Endothelial cell of umbilical vein (primary cell): ENCODE results near the gene SCUBE3. TPM values are rescaled to one million over a fixed set of nuclear protein-coding genes. Genes with fewer than 3 reads are reported as not detected.

Experiments used
- BruUV-seq: library from RNA; stranded (reverse); fragments of 400-500 nt; replicated peaks from 2 replicates; lab custom pipeline; 2021; lab: Mats Ljungman, UMichigan
- CTCF ChIA-PET: fragments of 300-600, 350-600 bp; sonication (Branson Sonifier 250); formaldehyde crosslinking; loops from one replicate; lab custom pipeline; 2021; ENCODE audit warnings: antibody characterized with exemption, inconsistent platforms; lab: Charles Lee
- POLR2A ChIA-PET: fragments of 300-600, 350-600 bp; sonication (Branson Sonifier 250); formaldehyde crosslinking; loops from one replicate; lab custom pipeline; 2021; ENCODE audit warnings: antibody characterized with exemption, inconsistent platforms; lab: Charles Lee
- DNase-seq: peaks from one replicate; pipeline ENCODE4 v3.0.0-alpha.2; 2011; ENCODE audit warnings: low read depth, low spot score
- FAIRE-seq: peaks from 2 replicates; lab custom pipeline; 2011; peaks lifted over from hg19 to GRCh38; lab: Jason Lieb, UNC
- H2AFZ ChIP-seq: 2 replicates; pipeline ENCODE4 v1.6.0; 2012; ENCODE audit warnings: low read depth, low read length, control low read depth, inconsistent platforms
- H3K27ac ChIP-seq: 2 replicates; pipeline ENCODE4 v1.5.1; 2011; ENCODE audit warnings: low read depth, mild to moderate bottlenecking, control low read depth, low read length, moderate library complexity; ENCODE audit not compliant: insufficient read depth
- H3K27me3 ChIP-seq, 2 experiments: 2 replicates each; pipeline versions ENCODE4 v1.6.0 to v1.6.1; 2011; ENCODE audit warnings: low read length in 2 of 2, mixed read lengths in 1 of 2; ENCODE audit not compliant: control insufficient read depth in 2 of 2, insufficient read depth in 2 of 2
- H3K36me3 ChIP-seq, 2 experiments: 2 replicates in 1 of 2; 3 replicates in 1 of 2; pipeline ENCODE4 v1.5.1; 2011; ENCODE audit warnings: low read length in 2 of 2, mild to moderate bottlenecking in 1 of 2, moderate library complexity in 1 of 2; ENCODE audit not compliant: control insufficient read depth in 2 of 2, insufficient read depth in 2 of 2; ENCODE audit errors: extremely low read depth in 1 of 2
- H3K4me1 ChIP-seq: 3 replicates; pipeline ENCODE4 v1.5.1; 2011; ENCODE audit warnings: mild to moderate bottlenecking, low read length; ENCODE audit not compliant: control insufficient read depth, insufficient read depth; ENCODE audit errors: extremely low read depth
- H3K4me2 ChIP-seq: 2 replicates; pipeline ENCODE4 v1.6.1; 2011; ENCODE audit warnings: low read length, control low read depth, mixed read lengths; ENCODE audit not compliant: insufficient read depth
- H3K4me3 ChIP-seq, 3 experiments: fragments of 200-600 bp in 1 of 3; sonication (generic), shearing (Covaris generic) in 1 of 3; replicated peaks in 1 of 3; 2 replicates each; pipeline ENCODE4 v1.5.1; 2011 to 2016; ENCODE audit warnings: control low read depth in 3 of 3, low read length in 3 of 3, mild to moderate bottlenecking in 2 of 3, inconsistent platforms in 1 of 3, low read depth in 1 of 3, moderate library complexity in 1 of 3; ENCODE audit not compliant: insufficient read depth in 1 of 3
- H3K79me2 ChIP-seq: 2 replicates; pipeline ENCODE4 v1.6.0; 2012; ENCODE audit warnings: low read length, inconsistent platforms; ENCODE audit not compliant: control insufficient read depth, insufficient read depth
- H3K9ac ChIP-seq: replicated peaks from 2 replicates; pipeline ENCODE3; 2011; ENCODE audit warnings: low read length, control low read depth; ENCODE audit not compliant: insufficient read depth; ENCODE audit errors: extremely low read depth
- H3K9me1 ChIP-seq: replicated peaks from 3 replicates; pipeline ENCODE4 v1.6.0; 2011; ENCODE audit warnings: mild to moderate bottlenecking, low read length; ENCODE audit not compliant: control insufficient read depth, insufficient read depth; ENCODE audit errors: extremely low read depth
- H3K9me3 ChIP-seq: replicated peaks from 2 replicates; pipeline ENCODE4 v1.5.1; 2012; ENCODE audit warnings: low read length, inconsistent platforms; ENCODE audit not compliant: control insufficient read depth, insufficient read depth
- H4K20me1 ChIP-seq: replicated peaks from 2 replicates; pipeline ENCODE3; 2011; ENCODE audit warnings: mild to moderate bottlenecking, low read length; ENCODE audit not compliant: control insufficient read depth, insufficient read depth; ENCODE audit errors: extremely low read depth
- EZH2 ChIP-seq: IDR thresholded peaks from 2 replicates; pipeline ENCODE4 v1.6.1; 2012; ENCODE audit warnings: borderline replicate concordance, low read depth, mild to moderate bottlenecking, moderate library complexity, low read length, inconsistent platforms; ENCODE audit not compliant: severe bottlenecking
- FOS ChIP-seq: IDR thresholded peaks from 2 replicates; pipeline ENCODE4 v1.6.1; 2011; ENCODE audit warnings: mild to moderate bottlenecking, low read length, moderate library complexity, borderline replicate concordance; ENCODE audit not compliant: insufficient read depth
- GATA2 ChIP-seq: IDR thresholded peaks from 2 replicates; pipeline ENCODE4 v1.7.0; 2011; ENCODE audit warnings: low read depth, mild to moderate bottlenecking, moderate library complexity, mixed read lengths, low read length; ENCODE audit not compliant: insufficient read length, insufficient read depth
- JUN ChIP-seq: IDR thresholded peaks from 2 replicates; pipeline ENCODE4 v1.6.1; 2011; ENCODE audit warnings: borderline replicate concordance, low read depth; ENCODE audit not compliant: insufficient read length, insufficient read depth
- MAX ChIP-seq: IDR thresholded peaks from 2 replicates; pipeline ENCODE4 v1.6.1; 2011; ENCODE audit not compliant: insufficient read depth, insufficient read length
- MYC ChIP-seq: IDR thresholded peaks from one replicate; pipeline ENCODE4 v1.6.1; 2011; ENCODE audit warnings: mild to moderate bottlenecking, low read depth, low read length
- POLR2A ChIP-seq: IDR thresholded peaks from 2 replicates; pipeline ENCODE4 v1.6.1; 2012; ENCODE audit warnings: low read depth, mild to moderate bottlenecking, control low read depth, low read length
- POLR2AphosphoS5 ChIP-seq: IDR thresholded peaks from 2 replicates; pipeline ENCODE4 v1.6.1; 2012; ENCODE audit warnings: low read depth, mild to moderate bottlenecking, control low read depth, low read length, moderate library complexity; ENCODE audit not compliant: insufficient read depth
- dilution Hi-C: fragments of 300-500 bp; cut with MboI; formaldehyde crosslinking; loops from one replicate; pipeline ENCODE4 v1.15.0; 2019; ENCODE audit warnings: low sequenced_read_pairs; ENCODE audit not compliant: extremely low pct_ligation_motif_present
- intact Hi-C: fragments of 100-400 bp; cut with micrococcal nuclease; formaldehyde crosslinking; loops from one replicate; pipeline ENCODE4 v1.10.0; 2022
- polyA plus RNA-seq, 4 experiments: library from polyadenylated mRNA; depleted of rRNA in 3 of 4; stranded (reverse) in 3 of 4; unstranded in 1 of 4; fragments of >200 nt; gene quantifications; 2 replicates each; pipeline versions ENCODE4 v1.2.1 to v1.2.3, GENCODE V29; 2011 to 2012; ENCODE audit warnings: missing spikeins in 1 of 4
- total RNA-seq: library from RNA; stranded (reverse); gene quantifications from 2 replicates; pipeline ENCODE4 v1.2.3, GENCODE V29; 2021
- TF ChIP-seq, protein P1 (sequence below), 2 donors: IDR thresholded peaks; 1 replicate in 1 of 2; 2 replicates in 1 of 2; pipeline ENCODE4 v1.5.1; 2011; ENCODE audit warnings: low read length in 2 of 2, mild to moderate bottlenecking in 2 of 2, moderate library complexity in 2 of 2, control low read depth in 1 of 2, inconsistent platforms in 1 of 2, low read depth in 1 of 2; ENCODE audit not compliant: insufficient read depth in 1 of 2; ENCODE audit errors: extremely low read depth in 1 of 2

The SCUBE3 gene
- total and polyA plus RNA-seq, 2 donors (not counting 3 experiments of a cell fraction or from before 2014, with no cell fraction given): 1.1 to 1.5 TPM

DNA sequence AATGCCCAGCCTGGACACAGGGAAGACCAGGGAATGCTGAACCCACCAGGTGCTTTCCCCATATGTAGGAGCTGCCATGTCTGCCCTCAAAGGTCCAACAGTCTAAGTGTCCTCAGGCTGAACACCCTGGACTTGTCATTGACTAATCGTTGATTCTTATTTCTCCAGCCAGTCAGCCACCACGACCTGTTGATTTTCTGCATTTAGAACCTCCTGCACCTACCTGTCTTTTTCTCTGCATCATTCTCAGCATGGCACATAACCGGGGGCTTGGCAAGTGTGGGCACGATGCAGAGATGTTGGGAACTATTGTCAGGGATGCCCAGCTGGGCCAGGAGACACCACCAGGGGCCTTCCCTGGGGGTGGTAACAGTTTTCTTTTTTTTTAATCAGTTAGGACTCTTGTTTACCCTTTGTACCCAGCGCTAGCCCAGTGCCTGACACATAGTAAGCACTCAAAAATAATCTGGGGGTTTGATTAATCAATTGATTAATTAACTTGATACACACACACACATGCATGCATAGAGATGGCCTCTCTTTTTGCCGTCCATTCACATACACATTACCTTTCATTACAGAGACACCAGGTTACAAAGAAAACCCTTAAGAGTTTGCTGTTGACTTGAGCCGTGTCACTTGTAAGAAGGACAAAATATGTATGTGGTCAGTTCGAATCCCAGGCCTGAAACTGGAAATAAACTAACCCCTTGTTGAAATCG is 29.0 kb upstream of the SCUBE3 start:
- H3K27ac ChIP-seq: no peak overlapping the region
- H3K4me3 ChIP-seq: no peak overlapping the region
- H4K20me1 ChIP-seq: no peaks in the 10 kb centered on the region
- no peak for FAIRE-seq
- DNase-seq: no peak
- dilution Hi-C loops (no loop called here), intact Hi-C loops (no loop called here)
- H3K79me2 ChIP-seq: no peaks in the 10 kb centered on the region
- no peaks in the 10 kb centered on the region for H3K36me3 ChIP-seq
- TF ChIP-seq EZH2 (no peak), MAX (no peak), POLR2A (no peak), POLR2AphosphoS5 (no peak), MYC (no peak), GATA2 (no peak), FOS (no peak), JUN (no peak)
- TF ChIP-seq, protein P1, sequence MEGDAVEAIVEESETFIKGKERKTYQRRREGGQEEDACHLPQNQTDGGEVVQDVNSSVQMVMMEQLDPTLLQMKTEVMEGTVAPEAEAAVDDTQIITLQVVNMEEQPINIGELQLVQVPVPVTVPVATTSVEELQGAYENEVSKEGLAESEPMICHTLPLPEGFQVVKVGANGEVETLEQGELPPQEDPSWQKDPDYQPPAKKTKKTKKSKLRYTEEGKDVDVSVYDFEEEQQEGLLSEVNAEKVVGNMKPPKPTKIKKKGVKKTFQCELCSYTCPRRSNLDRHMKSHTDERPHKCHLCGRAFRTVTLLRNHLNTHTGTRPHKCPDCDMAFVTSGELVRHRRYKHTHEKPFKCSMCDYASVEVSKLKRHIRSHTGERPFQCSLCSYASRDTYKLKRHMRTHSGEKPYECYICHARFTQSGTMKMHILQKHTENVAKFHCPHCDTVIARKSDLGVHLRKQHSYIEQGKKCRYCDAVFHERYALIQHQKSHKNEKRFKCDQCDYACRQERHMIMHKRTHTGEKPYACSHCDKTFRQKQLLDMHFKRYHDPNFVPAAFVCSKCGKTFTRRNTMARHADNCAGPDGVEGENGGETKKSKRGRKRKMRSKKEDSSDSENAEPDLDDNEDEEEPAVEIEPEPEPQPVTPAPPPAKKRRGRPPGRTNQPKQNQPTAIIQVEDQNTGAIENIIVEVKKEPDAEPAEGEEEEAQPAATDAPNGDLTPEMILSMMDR (IDR thresholded peaks at IDR 0.05; ENCODE audit: extremely low read depth in 1 of 2, insufficient read depth in 1 of 2, low read depth in 1 of 2, low read length in 2 of 2): no peak
- no peak overlapping the region for H3K4me2 ChIP-seq
- H3K27me3 ChIP-seq: peaks cover 0 to 4% of the 10 kb centered on the region in 2 experiments
- no peak overlapping the region for H3K9ac ChIP-seq
- H3K9me1 ChIP-seq: no peaks in the 10 kb centered on the region
- no peak overlapping the region for H2AFZ ChIP-seq
- ChIA-PET POLR2A (no interaction called here), CTCF (interaction anchor here (1.3 kb wide), 1 partner anchor 13 kb away, joined by 5 read pairs; no protein-coding TSS in a partner anchor)
- peaks cover 9% of the 10 kb centered on the region for H3K4me1 ChIP-seq
- H3K9me3 ChIP-seq: no peaks in the 10 kb centered on the region
- BruUV-seq: no TSS peak
